ENCODE measurements around the gene TMEM38B.
A peak's percentile ranks its signal among the peaks of the same experiment; 100 is the strongest.

Gene TMEM38B, protein sequence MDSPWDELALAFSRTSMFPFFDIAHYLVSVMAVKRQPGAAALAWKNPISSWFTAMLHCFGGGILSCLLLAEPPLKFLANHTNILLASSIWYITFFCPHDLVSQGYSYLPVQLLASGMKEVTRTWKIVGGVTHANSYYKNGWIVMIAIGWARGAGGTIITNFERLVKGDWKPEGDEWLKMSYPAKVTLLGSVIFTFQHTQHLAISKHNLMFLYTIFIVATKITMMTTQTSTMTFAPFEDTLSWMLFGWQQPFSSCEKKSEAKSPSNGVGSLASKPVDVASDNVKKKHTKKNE

DNA sequence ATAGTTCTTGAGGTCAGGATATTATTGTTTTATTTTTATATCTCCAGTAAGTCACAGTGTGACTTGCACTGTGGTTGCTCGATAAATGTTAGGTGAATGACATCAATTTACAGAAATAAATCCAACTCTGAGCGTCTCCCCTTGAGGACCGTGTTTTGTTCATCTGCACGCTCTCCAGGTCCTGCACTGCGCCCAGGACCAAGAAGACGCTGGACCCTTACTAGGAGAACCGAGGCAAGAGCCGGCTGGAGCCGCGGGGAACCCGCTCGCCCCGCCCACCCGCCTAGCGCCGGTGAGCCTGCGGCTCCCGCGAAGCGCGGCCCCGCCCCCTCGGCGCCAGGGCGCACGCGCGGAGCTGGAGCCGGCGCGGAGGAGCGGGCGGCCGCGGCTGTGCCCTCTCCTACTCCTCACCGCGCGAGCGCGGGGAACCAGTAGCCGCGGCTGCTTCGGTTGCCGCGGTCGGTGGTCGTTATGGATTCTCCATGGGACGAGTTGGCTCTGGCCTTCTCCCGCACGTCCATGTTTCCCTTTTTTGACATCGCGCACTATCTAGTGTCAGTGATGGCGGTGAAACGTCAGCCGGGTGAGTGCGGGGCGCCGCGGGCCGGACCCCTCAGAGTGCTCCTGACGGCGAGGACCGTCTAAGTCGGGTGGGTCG, at the start of gene TMEM38B:
Gene TMEM38B, plus strand, starts transcription at position 352 of the 658 bp plus-strand sequence. Its CDS starts 120 bp downstream, at position 472.
- DNase-seq = peak in 53 of 56 donors; percentile 3 to 81 (median 63)

DNA sequence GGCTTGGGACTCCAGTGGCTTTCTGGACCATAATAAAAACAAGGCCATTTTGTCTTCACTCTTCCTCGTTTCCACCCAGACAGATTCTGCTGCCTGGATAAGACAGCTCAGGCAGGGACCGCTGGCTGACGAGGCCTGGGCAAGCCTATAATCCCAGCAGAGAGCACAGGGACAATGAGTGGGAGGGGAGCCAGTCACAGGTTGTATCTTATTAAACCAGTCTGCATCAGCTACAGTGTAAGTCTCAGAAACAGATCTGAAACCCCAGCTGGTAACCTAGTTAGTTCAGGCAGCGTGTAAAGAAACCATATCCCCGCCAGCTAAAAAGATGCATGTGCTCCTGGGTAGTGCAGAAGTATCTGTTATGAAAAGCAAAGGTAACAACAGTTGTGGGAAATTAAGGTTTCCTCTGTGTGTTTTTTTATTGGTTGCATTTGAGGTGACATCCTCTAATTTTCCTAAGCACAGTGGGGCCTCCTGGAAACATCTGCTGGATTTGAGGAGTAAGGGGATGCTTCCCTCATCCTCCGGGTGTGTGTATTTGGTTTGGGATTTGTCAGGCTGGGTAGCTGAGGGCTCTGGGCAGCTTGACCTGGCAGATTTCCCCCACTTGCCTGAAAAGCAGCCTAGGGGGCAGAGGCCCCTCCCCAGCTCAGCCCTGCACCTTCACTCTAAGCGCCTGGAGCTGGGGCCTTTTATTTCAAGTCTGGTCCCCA, 47.3 kb upstream of the TMEM38B start:
- DNase-seq = no peak

DNA sequence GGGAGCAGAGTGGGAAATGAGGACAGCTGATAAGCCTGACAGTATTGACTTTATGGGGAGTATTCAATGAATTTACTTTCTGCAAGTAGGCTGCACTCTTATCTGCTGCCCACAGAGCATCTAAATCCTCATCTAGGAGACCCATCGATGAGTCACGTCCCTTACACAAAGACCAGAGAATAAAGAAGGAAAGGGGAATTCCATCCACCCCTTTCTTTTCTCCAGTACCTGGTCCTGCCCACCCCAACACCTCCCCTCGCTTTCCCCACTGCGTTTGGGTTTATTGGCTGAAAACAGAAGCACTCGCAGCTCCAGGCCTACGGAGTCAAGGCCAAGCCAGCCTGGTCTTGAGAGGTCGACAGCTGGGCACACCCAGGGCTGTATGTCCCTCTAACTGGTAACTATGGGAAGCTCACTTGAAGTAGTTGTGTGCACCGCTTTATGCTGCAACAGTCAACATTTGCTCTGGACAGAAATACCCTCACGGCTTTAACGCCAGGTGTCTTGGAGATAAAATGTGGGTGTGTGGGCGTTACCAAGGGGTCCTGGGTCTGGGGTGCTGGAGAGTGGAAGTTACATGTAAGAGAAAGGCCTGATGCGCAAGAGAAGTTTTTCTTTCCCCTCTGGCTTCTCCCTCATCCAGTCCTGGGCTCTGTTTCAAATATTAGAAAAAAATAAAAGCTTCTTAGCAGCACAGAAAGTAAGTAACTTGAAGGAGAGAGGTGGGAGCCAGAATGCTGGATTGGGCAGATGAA, 46.6 kb upstream of the TMEM38B start:
- DNase-seq = no peak

DNA sequence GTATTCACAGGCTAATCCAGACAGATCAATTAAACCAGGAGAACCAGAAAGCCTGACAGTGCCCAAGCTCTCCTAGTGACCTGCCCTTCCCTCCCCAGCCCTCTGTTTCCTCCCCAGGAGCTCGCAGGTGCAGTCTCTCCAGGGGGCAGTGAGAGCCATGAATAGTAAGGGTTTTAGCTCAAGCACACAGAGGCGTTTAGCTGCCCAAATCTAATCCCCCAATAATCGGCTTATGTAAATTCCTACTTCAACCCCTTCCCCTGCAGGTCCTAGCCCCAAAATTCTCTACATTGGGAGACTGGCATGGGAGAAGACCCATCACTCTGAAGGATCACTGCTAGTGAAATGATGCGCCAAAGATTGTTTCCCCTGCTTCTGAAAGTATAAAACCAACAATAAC, 42.5 kb upstream of the TMEM38B start:
- no peak for DNase-seq

DNA sequence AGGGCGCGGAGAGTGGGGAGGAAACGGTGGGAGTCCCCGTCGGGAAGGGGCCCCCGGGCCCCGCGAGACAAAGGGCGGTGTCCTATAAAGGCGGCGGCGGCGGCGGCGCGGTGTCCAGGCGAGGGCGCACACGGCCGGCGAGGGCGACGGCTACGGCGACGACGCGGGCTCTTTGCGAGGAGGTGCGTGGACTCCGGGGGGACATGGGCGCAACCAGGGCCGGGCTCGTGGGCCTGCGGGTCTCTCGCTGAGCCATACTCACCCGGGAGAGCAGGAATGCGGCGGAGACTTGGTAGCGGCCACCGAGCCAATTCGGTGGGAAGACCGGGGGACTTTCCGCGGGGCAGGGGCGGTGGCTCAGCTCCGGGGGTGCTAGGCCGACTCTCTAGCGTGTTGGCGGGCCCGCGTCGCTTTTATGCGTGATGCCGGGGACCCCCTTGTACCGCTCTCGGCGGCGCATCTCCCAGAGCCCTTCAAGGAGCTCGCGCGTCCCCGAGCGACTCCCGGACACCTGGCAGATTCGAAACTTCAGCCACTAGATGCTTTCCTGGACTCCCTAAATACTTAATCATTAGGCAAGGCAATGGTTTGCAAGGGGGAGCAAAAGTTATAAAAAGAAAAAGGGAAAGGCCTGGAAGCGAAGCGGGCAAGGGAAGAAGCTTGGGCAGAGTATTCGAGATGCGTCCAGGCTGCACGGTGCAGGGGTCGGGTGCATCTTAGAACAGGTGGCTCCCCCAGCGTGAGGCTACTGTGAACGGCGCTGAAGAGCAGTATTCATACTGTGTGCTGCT, 38.0 kb upstream of the TMEM38B start:
- peak in 6 of 56 donors; percentile 6 to 38 (median 11) for DNase-seq

DNA sequence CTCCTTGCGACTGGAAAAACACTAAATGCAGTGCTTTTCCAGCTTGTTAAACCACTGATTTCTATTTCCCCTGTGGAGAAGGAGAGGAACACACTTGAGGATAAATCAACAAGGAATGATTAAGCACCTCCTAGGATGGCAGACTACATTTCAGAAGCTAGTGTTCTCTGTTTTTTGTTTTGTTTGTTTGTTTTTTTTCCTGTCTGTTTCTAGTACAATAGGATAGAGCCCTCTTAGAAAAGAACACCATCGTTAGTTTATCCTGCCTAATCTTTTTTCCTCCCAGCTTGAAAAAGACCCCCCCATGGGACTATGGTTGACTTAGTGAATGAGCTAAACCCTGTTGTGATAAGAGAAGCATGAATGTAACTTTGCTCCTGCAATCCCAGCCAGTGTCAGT, 36.0 kb upstream of the TMEM38B start:
- no peak for DNase-seq

DNA sequence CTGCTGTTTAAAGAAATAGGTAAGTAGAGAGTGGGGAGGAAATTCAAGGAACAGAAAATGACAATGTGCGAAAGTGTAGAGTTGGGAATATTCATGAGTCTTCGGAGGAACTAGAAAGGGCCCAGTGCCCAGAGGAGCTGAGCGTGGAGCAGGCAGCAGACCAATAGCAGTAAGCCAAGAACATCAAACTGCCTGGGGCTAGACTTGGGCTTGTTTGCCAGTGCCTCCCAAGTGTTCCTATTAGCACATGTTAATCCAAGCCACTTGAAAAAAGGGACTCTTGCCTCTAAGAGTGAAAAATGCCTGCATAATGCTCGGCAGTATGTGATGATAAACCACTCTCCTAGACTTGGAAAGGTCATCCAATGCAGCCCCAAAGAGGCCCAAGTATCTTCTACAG, 33.3 kb upstream of the TMEM38B start:
- peak in 15 of 56 donors; percentile 1 to 61 (median 10) for DNase-seq

DNA sequence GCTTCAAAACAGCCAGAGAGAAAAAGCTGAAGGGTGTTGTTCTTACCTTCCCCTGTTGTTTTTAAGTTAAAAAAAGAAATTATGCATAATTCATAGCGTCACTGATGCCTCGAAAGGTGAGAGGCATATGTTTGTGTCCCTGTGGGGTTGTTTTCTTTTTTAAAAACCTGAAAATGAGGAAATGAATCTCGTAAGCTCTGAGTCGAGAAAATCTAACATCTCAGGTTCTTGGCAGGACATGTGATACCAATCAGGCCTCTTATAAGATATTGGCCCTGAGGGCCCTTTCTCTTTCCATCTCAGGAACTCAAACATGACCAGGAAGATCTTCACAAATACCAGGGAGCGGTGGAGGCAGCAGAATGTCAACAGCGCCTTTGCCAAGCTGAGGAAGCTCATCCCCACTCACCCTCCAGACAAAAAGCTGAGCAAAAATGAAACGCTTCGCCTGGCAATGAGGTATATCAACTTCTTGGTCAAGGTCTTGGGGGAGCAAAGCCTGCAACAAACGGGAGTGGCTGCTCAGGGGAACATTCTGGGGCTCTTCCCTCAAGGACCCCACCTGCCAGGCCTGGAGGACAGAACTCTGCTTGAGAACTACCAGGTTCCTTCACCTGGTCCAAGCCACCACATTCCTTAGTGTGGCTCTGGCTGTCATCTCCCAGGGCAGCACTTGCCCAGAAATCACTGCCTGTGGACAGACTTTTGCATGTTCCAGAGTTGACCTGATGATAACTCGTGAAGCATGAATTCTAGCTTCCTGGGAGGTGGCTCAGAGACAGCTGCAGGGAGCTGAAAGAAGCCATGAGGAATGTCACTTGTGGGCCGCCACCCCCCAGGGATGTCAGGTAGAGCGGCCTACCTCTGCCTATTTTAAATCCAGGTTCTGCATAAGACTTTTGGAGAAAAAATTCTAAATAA, 31.9 kb upstream of the TMEM38B start, which contains the start of gene TAL2:
Gene TAL2, plus strand, starts transcription at position 274 of the 921 bp plus-strand sequence. Its CDS starts 40 bp downstream, at position 314.
- DNase-seq = no peak

DNA sequence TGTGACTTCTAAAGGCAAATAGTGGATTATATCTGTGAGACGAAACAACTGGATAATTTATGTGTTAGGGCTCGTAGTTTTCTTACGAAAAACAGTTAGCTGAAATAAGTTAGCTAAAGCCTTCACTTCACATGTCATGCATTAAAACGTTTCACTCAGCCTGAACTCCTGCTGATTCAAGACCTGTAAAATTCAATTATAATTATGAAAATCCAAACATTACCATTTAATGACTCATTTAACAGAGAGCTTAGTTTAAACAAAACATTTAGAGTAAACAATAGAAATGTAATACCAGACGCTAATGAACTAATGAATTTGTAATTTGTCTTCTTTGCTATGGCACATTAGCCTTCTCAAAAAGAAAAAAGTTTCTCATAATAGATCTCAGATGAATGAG, 30.4 kb upstream of the TMEM38B start:
- DNase-seq = no peak

DNA sequence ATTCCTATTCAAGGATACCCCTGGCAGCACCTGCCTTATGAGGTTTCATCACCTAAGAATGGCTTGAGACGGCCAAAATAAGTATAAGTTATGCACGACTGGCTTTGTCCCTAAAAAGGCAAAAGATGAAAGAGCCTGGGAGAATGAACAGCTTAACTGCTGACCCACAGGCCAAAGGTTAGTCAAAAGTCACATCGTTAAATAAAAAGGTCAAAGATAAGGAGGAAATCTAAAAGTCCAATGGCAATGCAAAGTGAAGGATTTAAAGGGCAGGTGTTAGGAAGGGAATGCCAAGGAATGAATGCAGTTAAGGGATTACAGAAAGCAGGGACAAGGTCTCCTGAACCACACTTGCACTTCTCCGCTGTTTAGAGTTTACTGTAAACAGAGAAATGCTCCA, 26.5 kb upstream of the TMEM38B start:
- no peak for DNase-seq

DNA sequence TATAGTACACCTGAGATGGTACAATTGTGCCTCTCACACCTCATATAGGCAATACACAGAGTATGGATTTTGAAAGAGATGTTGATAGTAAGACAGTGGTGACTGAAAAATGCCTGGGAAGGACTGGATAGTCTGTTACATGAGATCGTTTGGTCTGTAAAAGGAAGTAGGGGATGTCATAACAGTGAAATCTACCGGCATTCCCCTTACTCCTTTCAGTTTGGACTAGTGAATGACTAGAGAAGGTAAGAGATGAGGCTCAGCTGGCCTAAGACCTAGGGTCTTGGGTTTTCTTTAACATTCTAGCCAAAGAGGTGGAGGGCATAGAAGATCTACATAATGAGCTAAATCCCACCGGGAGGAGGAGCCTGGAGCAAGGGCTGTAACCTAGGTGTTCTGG, 24.0 kb upstream of the TMEM38B start:
- DNase-seq = no peak

DNA sequence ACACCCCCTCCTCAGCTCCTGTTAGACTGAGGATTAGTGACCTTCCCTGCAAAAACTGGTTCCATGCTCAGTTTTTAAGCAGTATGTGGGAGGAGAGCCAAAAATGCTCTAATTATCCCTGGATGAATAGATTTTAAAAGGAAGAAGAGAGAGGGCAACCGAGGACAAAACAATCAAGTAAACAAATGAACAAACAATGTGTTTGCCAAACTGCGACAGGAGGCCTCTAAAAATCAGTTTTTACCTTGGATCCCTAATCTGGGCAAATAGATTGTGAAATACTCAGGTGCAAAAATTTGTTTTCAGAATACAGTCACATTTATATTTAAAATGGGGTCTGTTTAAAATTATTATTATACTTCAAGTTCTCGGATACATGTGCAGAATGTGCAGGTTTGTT, 23.6 kb upstream of the TMEM38B start:
- no peak for DNase-seq

DNA sequence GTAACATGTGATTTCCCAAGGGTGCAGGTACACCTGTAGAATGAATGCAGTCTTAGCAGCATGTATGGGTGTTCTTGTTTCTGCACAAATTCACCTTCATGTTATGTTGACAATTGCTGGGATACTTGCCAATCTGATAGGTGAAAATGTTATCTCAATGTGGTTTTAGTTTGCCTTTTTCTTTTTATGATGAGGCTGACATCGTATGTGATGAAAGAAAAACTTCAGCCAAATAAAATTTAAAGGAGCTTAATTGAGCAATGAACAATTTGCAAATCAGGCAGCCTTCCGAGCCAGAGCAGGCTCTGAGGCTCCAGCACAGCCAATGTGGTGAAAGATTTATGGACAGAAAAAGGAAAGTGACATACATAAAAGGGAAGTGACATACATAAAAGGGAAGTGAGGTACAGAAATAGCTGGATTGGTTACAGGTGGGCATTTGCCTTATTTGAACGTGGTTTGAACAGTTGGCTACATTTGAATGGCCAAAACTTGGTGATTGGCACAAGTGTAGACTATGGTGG, 21.6 kb upstream of the TMEM38B start:
- no peak for DNase-seq

DNA sequence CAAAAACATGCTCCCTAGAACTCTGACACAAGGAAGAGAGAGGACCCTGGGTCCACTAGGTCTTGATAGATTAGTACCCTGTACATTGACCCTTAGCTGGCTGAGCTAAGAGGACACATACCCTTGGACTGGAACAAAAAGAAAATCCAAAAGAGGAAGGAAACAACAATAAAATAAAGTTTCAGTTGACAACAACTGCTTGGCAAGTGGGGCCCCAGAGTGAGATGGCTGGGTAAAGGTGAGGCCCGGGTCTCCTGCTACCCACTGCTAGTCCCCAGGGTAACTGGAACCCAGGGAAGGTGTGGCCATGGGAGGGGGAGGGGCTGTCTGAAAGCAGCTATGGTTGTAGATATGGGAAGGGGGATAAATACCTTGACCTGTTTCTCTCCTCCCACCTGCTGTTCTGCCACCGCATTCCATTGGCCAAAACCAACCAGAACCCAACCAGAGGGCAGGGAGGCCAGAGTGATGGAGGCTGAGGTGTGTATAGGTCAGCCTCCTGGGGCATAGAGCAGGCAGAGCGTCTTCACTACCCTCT, 20.4 kb upstream of the TMEM38B start:
- no peak for DNase-seq

DNA sequence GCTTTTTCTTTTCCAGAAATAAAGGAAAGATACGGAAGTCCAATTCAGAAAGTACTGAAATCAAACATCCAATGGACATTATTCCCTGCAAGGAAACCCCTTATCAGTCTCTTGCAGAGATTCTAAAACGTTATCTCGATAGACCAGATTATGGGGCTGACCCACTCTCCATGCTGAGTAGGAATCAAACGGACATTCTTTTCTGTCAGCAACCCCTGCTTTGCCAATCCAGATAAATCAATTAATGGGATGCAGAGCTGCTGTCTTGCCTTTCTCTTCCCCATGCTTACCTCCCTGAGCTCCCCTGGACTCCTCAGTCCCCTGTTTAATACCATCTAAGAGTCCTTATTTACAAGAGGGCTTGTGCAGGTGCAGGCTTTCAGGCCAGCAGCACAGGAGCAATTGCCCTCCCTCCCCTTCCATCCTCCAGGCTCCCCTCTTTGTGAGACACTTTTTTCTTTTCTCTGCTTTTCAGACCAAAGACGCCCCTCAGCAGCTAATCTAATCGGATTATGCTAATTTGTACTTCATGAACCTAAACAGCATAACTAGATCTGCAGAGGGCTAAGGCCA, 17.9 kb upstream of the TMEM38B start:
- DNase-seq = no peak

DNA sequence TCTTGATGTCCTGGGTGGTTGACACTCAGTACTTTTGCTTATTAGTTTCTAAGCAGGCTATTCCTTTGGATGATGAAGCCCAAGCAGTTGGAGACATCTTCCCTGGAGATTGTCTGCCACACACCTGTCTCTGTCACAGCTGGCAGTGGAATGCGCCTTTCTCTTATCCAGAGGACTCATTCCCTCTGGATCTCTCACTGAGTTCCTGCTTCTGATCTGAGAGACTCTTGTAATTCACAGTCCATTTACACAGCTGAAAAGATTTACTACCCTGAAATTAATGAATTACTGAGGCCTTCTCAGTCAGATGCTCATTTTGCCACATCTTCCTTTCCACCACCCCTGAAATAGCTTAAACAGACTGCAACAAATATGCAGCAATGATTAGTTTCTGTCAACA, 16.2 kb upstream of the TMEM38B start:
- no peak for DNase-seq

DNA sequence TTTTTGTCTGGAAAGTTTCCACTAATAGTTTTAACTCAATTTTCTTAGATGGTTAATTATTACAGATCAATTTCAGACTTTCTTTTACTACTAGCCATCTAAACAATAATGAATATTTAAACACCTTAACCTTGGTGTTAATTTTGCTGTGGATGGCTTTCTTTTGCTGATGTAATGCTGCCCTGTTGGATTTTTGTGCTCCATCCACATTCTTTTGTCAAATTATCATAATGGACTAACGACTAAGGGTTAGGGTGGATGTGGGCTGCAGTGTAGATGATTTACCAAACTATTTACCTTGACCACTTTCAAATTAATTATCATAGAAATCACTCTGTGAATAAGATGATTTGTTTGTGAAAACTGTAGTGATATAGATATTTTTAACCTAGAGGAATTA, 15.6 kb upstream of the TMEM38B start:
- no peak for DNase-seq

DNA sequence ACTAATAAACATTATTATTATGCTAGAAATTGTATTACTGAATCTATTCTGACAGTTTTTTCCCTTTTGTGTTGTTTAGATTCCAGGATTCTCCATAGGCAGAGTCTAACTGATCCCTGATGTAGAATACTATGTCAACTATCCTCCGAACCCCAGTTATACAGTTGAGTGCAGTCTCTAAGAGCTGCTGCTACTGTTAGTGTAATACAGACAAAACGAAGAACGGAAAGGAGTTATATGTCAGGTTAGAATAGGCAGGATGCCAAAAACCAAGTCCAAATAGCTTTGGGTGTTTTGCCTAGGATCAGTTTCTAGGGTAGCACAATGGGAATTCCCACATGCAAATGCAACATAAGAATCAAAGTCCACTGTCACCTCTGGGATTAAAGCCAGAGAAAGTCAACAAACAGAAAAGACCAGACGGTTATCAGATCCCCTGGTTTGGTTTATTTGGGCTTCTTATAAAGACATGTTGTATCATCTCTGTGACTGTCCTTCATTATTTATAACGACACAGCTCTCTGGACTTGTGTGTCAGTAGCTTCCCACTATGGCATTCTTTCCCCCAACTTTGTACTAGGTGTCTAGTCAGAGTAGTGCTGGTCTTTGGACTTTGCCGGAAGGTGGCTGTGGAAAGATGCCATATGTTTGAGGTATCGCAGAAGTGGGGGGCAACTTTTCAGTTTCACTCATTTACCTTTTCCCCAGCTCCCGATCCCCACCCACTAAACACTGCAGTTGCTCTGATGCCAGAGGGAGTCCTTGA, 14.9 kb upstream of the TMEM38B start:
- no peak for DNase-seq

Data from amygdala (tissue), 56 donors.